Measurements from ENCODE around the gene GATA5. TPM values are rescaled to one million over a fixed set of nuclear protein-coding genes. Genes with fewer than 3 reads are reported as not detected.
"Not testable (repeated sequence)": the region's sequence is repeated elsewhere in the genome, so short reads cannot be mapped to it uniquely, and the experiment has no call there.

GATA5 gene
- total RNA-seq, 4 donors from 2014 or later: not detected

DNA sequence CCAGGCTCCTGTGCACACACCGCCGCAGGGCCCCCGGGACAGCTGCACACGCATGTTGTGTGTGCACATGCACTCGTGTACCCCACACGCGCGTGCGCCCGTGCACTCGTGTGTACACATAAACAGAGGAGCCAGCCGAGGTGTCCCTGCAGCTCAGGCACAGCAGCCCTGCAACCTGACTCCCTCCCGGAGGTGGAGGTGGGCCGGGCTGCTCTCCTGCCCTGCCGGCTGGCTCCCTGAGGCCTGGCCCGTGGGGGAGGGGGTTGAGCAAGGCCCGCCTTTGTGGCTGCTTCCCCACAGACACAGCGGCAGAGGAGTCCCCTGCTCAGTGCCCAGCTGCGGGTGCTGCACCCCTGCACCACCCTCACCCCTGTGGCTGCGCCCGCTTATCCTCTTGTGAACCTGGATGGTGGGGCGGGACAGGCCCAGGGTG is 49.1 kb downstream of the GATA5 start:
- Histone ChIP-seq H3K4me3 (no peak overlapping the region), H3K4me1 (no peaks in the 10 kb centered on the region), H3K27me3 (peaks cover 9 to 20% (median 19%) of the 10 kb centered on the region in 3 donors), H3K27ac (no peak overlapping the region), H3K9me3 (no peaks in the 10 kb centered on the region), H3K36me3 (no peaks in the 10 kb centered on the region)
- ATAC-seq (no peak), DNase-seq (no peak)
- intact Hi-C loops (cut with DNase I; ENCODE audit: low total_unique reads): no loop called here
- in situ Hi-C loops (cut with MboI; ENCODE audit: low sequenced_read_pairs in 4 of 4): no loop called here
- TF ChIP-seq, protein P1, sequence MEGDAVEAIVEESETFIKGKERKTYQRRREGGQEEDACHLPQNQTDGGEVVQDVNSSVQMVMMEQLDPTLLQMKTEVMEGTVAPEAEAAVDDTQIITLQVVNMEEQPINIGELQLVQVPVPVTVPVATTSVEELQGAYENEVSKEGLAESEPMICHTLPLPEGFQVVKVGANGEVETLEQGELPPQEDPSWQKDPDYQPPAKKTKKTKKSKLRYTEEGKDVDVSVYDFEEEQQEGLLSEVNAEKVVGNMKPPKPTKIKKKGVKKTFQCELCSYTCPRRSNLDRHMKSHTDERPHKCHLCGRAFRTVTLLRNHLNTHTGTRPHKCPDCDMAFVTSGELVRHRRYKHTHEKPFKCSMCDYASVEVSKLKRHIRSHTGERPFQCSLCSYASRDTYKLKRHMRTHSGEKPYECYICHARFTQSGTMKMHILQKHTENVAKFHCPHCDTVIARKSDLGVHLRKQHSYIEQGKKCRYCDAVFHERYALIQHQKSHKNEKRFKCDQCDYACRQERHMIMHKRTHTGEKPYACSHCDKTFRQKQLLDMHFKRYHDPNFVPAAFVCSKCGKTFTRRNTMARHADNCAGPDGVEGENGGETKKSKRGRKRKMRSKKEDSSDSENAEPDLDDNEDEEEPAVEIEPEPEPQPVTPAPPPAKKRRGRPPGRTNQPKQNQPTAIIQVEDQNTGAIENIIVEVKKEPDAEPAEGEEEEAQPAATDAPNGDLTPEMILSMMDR (IDR thresholded peaks at IDR 0.05 in 4 of 5, conservative IDR thresholded peaks at IDR 0.05 in 1 of 5): no peak
- no peak for TF ChIP-seq POLR2A (IDR thresholded peaks at IDR 0.05)

DNA sequence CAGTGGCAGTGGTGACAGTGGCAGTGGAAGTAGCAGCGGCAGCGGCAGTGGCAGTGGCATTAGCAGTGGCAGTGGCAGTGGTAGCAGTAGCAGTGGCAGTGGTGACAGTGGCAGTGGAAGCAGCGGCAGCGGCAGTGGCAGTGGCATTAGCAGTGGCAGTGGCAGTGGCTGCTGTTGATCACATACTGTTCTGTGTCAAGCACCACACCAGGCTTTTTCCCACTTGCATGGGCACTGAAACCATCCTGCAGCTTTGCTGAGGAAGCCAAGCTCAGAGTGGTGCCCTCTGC is 49.8 kb downstream of the GATA5 start:
- H3K4me1 ChIP-seq; H3K9me3 ChIP-seq; ATAC-seq; H3K36me3 ChIP-seq; H3K4me3 ChIP-seq; intact Hi-C loops (cut with DNase I; ENCODE audit: low total_unique reads); DNase-seq; in situ Hi-C loops (cut with MboI; ENCODE audit: low sequenced_read_pairs in 4 of 4); H3K27ac ChIP-seq: not testable (repeated sequence)
- H3K27me3 ChIP-seq: peaks cover 9 to 20% (median 19%) of the 10 kb centered on the region in 3 donors

DNA sequence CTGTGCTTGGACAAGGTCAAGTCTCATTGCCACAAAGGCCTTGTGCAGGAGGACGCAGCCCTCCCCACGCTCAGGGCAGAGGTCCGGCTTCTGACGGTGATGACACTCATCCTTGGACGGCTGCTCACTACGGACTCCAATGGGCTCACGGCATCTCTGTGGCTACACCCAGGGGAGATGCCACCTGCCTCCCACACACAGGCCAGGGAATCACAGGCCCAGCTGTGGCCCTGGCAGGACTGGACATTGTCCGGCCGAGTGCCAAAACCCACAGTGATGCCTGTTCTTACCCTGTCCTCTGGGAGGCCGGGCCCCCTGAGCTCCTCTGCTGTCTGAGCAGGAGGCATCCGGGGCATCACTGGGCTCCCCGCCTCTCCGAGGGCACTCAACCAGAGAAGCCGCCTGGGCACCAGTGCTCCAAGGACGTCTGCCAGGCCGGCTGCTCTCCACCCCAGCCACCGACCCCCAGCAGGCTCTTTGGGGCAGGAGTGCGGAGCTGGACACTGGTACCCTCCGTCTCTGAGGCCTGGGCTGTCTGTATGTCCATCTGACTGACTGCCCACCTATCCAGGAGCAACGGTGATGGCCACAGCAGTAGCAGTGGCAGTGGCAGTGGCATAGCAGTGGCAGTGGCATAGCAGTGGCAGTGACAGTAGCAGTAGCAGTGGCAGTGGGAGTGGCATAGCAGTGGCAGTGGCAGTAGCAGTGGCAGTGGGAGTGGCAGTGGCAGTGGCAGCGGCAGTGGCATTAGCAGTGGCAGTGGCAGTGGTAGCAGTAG is 50.3 kb downstream of the GATA5 start:
- DNase-seq: no peak
- ATAC-seq: no peak
- in situ Hi-C loops (cut with MboI; ENCODE audit: low sequenced_read_pairs in 4 of 4): no loop called here

DNA sequence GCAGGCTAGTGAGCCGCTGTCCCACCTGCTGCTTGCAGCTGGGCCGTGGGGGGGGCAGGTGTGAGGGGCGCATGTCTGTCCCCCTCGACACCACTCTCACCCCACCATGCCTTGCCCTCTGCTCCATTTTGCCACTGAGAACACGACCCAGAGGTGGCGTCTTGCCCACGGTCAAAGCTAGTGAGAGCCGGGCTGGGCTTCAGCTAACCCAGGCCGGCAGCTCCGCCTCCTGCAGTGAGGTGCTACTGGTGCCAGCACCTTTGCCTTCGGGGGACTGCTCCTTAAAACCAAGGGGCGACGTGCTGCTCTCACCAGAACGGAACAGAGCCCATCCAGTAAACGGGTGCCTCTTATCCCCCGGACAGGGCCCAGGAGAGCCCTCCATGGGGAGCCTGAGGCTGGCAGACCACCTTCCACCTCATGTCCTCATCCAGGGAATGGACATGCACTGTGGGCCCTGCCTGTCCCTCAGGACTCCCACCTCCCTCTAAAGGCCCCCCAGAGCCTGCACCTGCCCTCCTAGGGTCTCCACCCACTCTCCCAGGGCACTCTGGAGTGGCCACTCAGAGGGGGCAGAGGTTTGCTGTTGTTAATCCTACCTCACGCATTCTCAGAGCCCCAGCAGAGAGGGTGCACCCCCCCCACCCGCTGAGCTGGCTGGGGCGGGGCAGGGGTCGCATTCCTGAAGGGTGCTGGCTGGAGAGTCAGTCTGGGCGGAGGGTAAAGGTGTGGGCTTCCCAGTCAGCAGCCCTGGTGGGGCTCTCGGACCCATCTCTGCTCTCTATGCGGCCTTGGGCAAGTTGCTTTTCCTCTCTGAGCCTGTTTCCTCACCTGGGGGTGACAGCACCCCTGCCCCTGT is 51.3 kb downstream of the GATA5 start:
- TF ChIP-seq, protein P1 (IDR thresholded peaks at IDR 0.05 in 4 of 5, conservative IDR thresholded peaks at IDR 0.05 in 1 of 5): no peak
- no peak for TF ChIP-seq POLR2A (IDR thresholded peaks at IDR 0.05)
- DNase-seq: no peak
- in situ Hi-C loops (cut with MboI; ENCODE audit: low sequenced_read_pairs in 4 of 4): no loop called here
- peaks cover 9 to 20% (median 19%) of the 10 kb centered on the region in 3 donors for H3K27me3 ChIP-seq
- H3K9me3 ChIP-seq: no peaks in the 10 kb centered on the region
- no peak overlapping the region for H3K27ac ChIP-seq
- H3K4me3 ChIP-seq: no peak overlapping the region
- no peak for ATAC-seq
- intact Hi-C loops (cut with DNase I; ENCODE audit: low total_unique reads): no loop called here
- no peaks in the 10 kb centered on the region for H3K36me3 ChIP-seq
- H3K4me1 ChIP-seq: no peaks in the 10 kb centered on the region

More for the DNA sequence above, 50.3 kb downstream of the GATA5 start:
- Histone ChIP-seq H3K4me3 (no peak overlapping the region), H3K9me3 (no peaks in the 10 kb centered on the region), H3K36me3 (no peaks in the 10 kb centered on the region), H3K4me1 (no peaks in the 10 kb centered on the region), H3K27ac (no peak overlapping the region), H3K27me3 (peaks cover 9 to 20% (median 19%) of the 10 kb centered on the region in 3 donors)
- intact Hi-C loops (cut with DNase I; ENCODE audit: low total_unique reads): no loop called here
- TF ChIP-seq, protein P1 (IDR thresholded peaks at IDR 0.05 in 4 of 5, conservative IDR thresholded peaks at IDR 0.05 in 1 of 5): no peak
- no peak for TF ChIP-seq POLR2A (IDR thresholded peaks at IDR 0.05)

DNA sequence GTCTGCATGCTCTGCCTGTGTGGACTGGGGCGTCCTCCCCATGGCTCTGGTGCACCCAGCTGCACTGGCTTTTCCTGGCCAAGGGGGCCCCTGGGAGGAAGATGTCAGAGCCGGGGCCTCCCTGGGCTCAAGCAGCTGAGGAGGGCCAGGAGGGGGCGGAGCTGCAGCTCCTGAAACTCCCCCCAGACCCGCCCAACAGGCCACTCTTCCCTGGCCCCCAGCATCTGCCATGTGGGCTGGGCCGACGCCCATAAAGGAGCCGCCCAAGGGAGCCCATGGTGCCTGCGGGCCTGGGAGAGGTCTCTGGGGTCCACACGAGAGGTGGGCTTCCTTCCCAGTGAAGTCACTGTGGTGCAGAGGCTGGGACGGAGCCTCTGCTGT is 52.5 kb downstream of the GATA5 start:
- intact Hi-C loops (cut with DNase I; ENCODE audit: low total_unique reads): no loop called here

More for the DNA sequence above, 52.5 kb downstream of the GATA5 start:
- Histone ChIP-seq H3K9me3 (no peaks in the 10 kb centered on the region), H3K27ac (no peak overlapping the region), H3K36me3 (no peaks in the 10 kb centered on the region), H3K4me3 (no peak overlapping the region), H3K27me3 (peaks cover 9 to 20% (median 19%) of the 10 kb centered on the region in 3 donors), H3K4me1 (no peaks in the 10 kb centered on the region)
- in situ Hi-C loops (cut with MboI; ENCODE audit: low sequenced_read_pairs in 4 of 4): no loop called here
- ATAC-seq: no peak
- DNase-seq: no peak
- TF ChIP-seq POLR2A (IDR thresholded peaks at IDR 0.05): no peak
- TF ChIP-seq, protein P1 (IDR thresholded peaks at IDR 0.05 in 4 of 5, conservative IDR thresholded peaks at IDR 0.05 in 1 of 5): no peak

All from gastrocnemius medialis (tissue), 4 donors.